Neuronal stem cell (in vitro differentiated cells): ENCODE data around the gene LRRC61.
"Not testable (repeated sequence)": the region's sequence is repeated elsewhere in the genome, so short reads cannot be mapped to it uniquely, and the experiment has no call there.

Experiments
- DNase-seq: peaks from one replicate; pipeline ENCODE4 v3.0.0-alpha.2; 2013; ENCODE audit warnings: low spot score
- H2AFZ ChIP-seq: one replicate; pipeline ENCODE4 v1.6.1; 2013; ENCODE audit warnings: mild to moderate bottlenecking, low read length, inconsistent platforms
- H2AK5ac ChIP-seq: 2 replicates; pipeline ENCODE4 v1.6.1; 2013; ENCODE audit warnings: low read depth, mild to moderate bottlenecking, inconsistent platforms, low read length, moderate library complexity, mixed read lengths
- H2BK120ac ChIP-seq: 2 replicates; pipeline ENCODE4 v1.6.1; 2013; ENCODE audit warnings: low read depth, mild to moderate bottlenecking, inconsistent platforms, low read length, moderate library complexity, mixed read lengths
- H2BK12ac ChIP-seq: one replicate; pipeline ENCODE4 v1.6.1; 2013; ENCODE audit warnings: low read length, inconsistent platforms
- H2BK15ac ChIP-seq: 2 replicates; pipeline ENCODE4 v1.6.1; 2013; ENCODE audit warnings: mild to moderate bottlenecking, low read length, inconsistent platforms, mixed read lengths
- H2BK5ac ChIP-seq: one replicate; pipeline ENCODE4 v1.6.1; 2013; ENCODE audit warnings: inconsistent platforms, mild to moderate bottlenecking, low read length, moderate library complexity
- H3K14ac ChIP-seq: one replicate; pipeline ENCODE4 v1.6.1; 2013; ENCODE audit warnings: low read length, inconsistent platforms
- H3K18ac ChIP-seq: 2 replicates; pipeline ENCODE4 v1.6.1; 2013; ENCODE audit warnings: low read length, inconsistent platforms
- H3K23ac ChIP-seq: 2 replicates; pipeline ENCODE4 v1.6.1; 2013; ENCODE audit warnings: low read depth, mild to moderate bottlenecking, mixed read lengths, low read length, inconsistent platforms; ENCODE audit not compliant: poor library complexity
- H3K27ac ChIP-seq: replicated peaks from 3 replicates; pipeline ENCODE4 v1.5.1; 2013; ENCODE audit warnings: low read length, inconsistent platforms
- H3K27me3 ChIP-seq, 3 experiments: 2 replicates each; pipeline ENCODE4 v1.6.1; 2013; ENCODE audit warnings: low read length in 3 of 3, mild to moderate bottlenecking in 2 of 3, inconsistent platforms in 1 of 3, low read depth in 1 of 3, mixed read lengths in 1 of 3, moderate library complexity in 1 of 3; ENCODE audit not compliant: control insufficient read depth in 3 of 3, insufficient read depth in 3 of 3
- H3K36me3 ChIP-seq, 2 donors: replicated peaks in 1 of 2; 2 replicates each; pipeline ENCODE4 v1.6.1; 2013; ENCODE audit warnings: low read length in 2 of 2; ENCODE audit not compliant: control insufficient read depth in 2 of 2, insufficient read depth in 2 of 2
- H3K4ac ChIP-seq: 2 replicates; pipeline ENCODE4 v1.6.1; 2013; ENCODE audit warnings: inconsistent platforms, mild to moderate bottlenecking, low read length, moderate library complexity
- H3K4me1 ChIP-seq, 2 donors: 1 replicate in 1 of 2; 2 replicates in 1 of 2; pipeline ENCODE4 v1.6.1; 2013; ENCODE audit warnings: low read length in 2 of 2, low read depth in 1 of 2; ENCODE audit not compliant: control insufficient read depth in 2 of 2, insufficient read depth in 1 of 2
- H3K4me2 ChIP-seq: one replicate; pipeline ENCODE4 v1.6.1; 2013; ENCODE audit warnings: mild to moderate bottlenecking, low read length, inconsistent platforms; ENCODE audit not compliant: insufficient read depth, poor library complexity, severe bottlenecking
- H3K4me3 ChIP-seq, 2 donors: 2 replicates each; pipeline ENCODE4 v1.5.1; 2013; ENCODE audit warnings: low read length in 2 of 2, mild to moderate bottlenecking in 2 of 2, inconsistent platforms in 1 of 2, moderate library complexity in 1 of 2
- H3K79me1 ChIP-seq: one replicate; pipeline ENCODE4 v1.6.1; 2013; ENCODE audit warnings: low read depth, mild to moderate bottlenecking, inconsistent platforms, low read length, moderate library complexity
- H3K9ac ChIP-seq: one replicate; pipeline ENCODE4 v1.6.1; 2013; ENCODE audit warnings: mild to moderate bottlenecking, low read depth, low read length, inconsistent platforms; ENCODE audit not compliant: poor library complexity
- H3K9me3 ChIP-seq, 2 donors: replicated peaks in 1 of 2; 2 replicates each; pipeline versions ENCODE3 to v1.6.1; 2013; ENCODE audit warnings: low read length in 2 of 2, mild to moderate bottlenecking in 2 of 2, inconsistent platforms in 1 of 2, low read depth in 1 of 2, mixed read lengths in 1 of 2, moderate library complexity in 1 of 2; ENCODE audit not compliant: control insufficient read depth in 2 of 2, insufficient read depth in 1 of 2
- H4K8ac ChIP-seq: one replicate; pipeline ENCODE4 v1.6.1; 2013; ENCODE audit warnings: low read depth, mild to moderate bottlenecking, inconsistent platforms, low read length, moderate library complexity
- H4K91ac ChIP-seq: one replicate; pipeline ENCODE4 v1.6.1; 2013; ENCODE audit warnings: low read length, low read depth, mild to moderate bottlenecking, inconsistent platforms; ENCODE audit not compliant: poor library complexity
- WGBS, 2 donors: extraction: QIAGEN DNeasy Blood & Tissue Kit; methylation state at CpG; one replicate each; pipeline ENCODE4 v1.1.7; 2013; ENCODE audit warnings: missing lambda C conversion rate in 2 of 2, mixed read lengths in 1 of 2; ENCODE audit not compliant: insufficient read length in 2 of 2, insufficient replicate concordance in 1 of 2; ENCODE audit errors: extremely low coverage in 2 of 2; 5-methylcytosine and 5-hydroxymethylcytosine counted together

Gene LRRC61

GRCh38 chr7:150281681-150282403, 41.3 kb upstream of the LRRC61 start:
- H3K9ac ChIP-seq: not testable (repeated sequence)
- no CpG with 5 or more reads among the region's 25 CpGs for WGBS, 2 donors

GRCh38 chr7:150283111-150283510, 40.0 kb upstream of the LRRC61 start:
- H3K4ac ChIP-seq, H2BK12ac ChIP-seq, H3K27me3 ChIP-seq, H3K36me3 ChIP-seq, H3K14ac ChIP-seq, H3K4me2 ChIP-seq, H3K23ac ChIP-seq, H3K4me3 ChIP-seq, H3K9me3 ChIP-seq, H2BK15ac ChIP-seq, H4K91ac ChIP-seq, H4K8ac ChIP-seq, H2BK120ac ChIP-seq, H3K27ac ChIP-seq, H3K79me1 ChIP-seq, H2AFZ ChIP-seq, H2AK5ac ChIP-seq, H2BK5ac ChIP-seq, H3K18ac ChIP-seq, DNase-seq, H3K9ac ChIP-seq, H3K4me1 ChIP-seq: not testable (repeated sequence)
- no CpG with 5 or more reads among the region's 3 CpGs for WGBS, 2 donors

More at GRCh38 chr7:150281681-150282403, 41.3 kb upstream of the LRRC61 start:
- not testable (repeated sequence) for H3K4me2 ChIP-seq, H2AK5ac ChIP-seq, H3K9me3 ChIP-seq, H2BK5ac ChIP-seq, H2BK120ac ChIP-seq, H3K14ac ChIP-seq, H3K23ac ChIP-seq, H3K27ac ChIP-seq, H2BK12ac ChIP-seq, H3K27me3 ChIP-seq, H3K4ac ChIP-seq, H3K79me1 ChIP-seq, H3K18ac ChIP-seq, H3K4me1 ChIP-seq, DNase-seq, H3K36me3 ChIP-seq, H2AFZ ChIP-seq, H4K91ac ChIP-seq, H2BK15ac ChIP-seq, H4K8ac ChIP-seq, H3K4me3 ChIP-seq

- not testable (repeated sequence) for H3K9ac ChIP-seq, H3K23ac ChIP-seq, H2BK15ac ChIP-seq, H3K4me3 ChIP-seq, H2AFZ ChIP-seq, H3K79me1 ChIP-seq, H3K4me2 ChIP-seq, DNase-seq, H3K14ac ChIP-seq, H3K27ac ChIP-seq, H3K9me3 ChIP-seq, H2AK5ac ChIP-seq, H4K91ac ChIP-seq, H2BK5ac ChIP-seq, H2BK120ac ChIP-seq, H3K4ac ChIP-seq, H3K27me3 ChIP-seq, H3K4me1 ChIP-seq, H4K8ac ChIP-seq, H2BK12ac ChIP-seq, H3K36me3 ChIP-seq, H3K18ac ChIP-seq
- WGBS, 2 donors: no CpG with 5 or more reads among the region's 6 CpGs
Observed at GRCh38 chr7:150283608-150284007, 39.5 kb upstream of the LRRC61 start.

GRCh38 chr7:150285849-150286754, 37.1 kb upstream of the LRRC61 start:
- not testable (repeated sequence) for H3K79me1 ChIP-seq, DNase-seq, H3K4me2 ChIP-seq, H3K9ac ChIP-seq, H4K8ac ChIP-seq, H2AFZ ChIP-seq, H3K4ac ChIP-seq, H3K27ac ChIP-seq, H3K9me3 ChIP-seq, H2BK15ac ChIP-seq, H2BK5ac ChIP-seq, H2BK120ac ChIP-seq, H3K4me3 ChIP-seq, H3K27me3 ChIP-seq, H3K4me1 ChIP-seq, H3K18ac ChIP-seq, H2AK5ac ChIP-seq, H3K23ac ChIP-seq, H4K91ac ChIP-seq, H2BK12ac ChIP-seq, H3K14ac ChIP-seq, H3K36me3 ChIP-seq
- WGBS, 2 donors: no CpG with 5 or more reads among the region's 16 CpGs
